GM12891 (cell line): ENCODE measurements around the gene GHR.

Experiments used
- DNase-seq: peaks from one replicate; pipeline ENCODE4 v3.0.0; 2011; ENCODE audit warnings: low spot score; ENCODE audit not compliant: insufficient read length
- FAIRE-seq: peaks from 2 replicates; lab custom pipeline; 2011; peaks lifted over from hg19 to GRCh38; lab: Jason Lieb, UNC
- PAX5 ChIP-seq: IDR thresholded peaks from 2 replicates; pipeline ENCODE4 v1.6.1; 2011; ENCODE audit warnings: low read length, moderate library complexity, mild to moderate bottlenecking; ENCODE audit not compliant: insufficient read depth, severe bottlenecking
- POLR2A ChIP-seq: IDR thresholded peaks from 2 replicates; pipeline ENCODE4 v1.6.1; 2011; ENCODE audit warnings: low read depth, low read length, control low read depth
- POLR2AphosphoS5 ChIP-seq: IDR thresholded peaks from 2 replicates; pipeline ENCODE4 v1.6.1; 2011; ENCODE audit warnings: low read depth, low read length, control low read depth
- POU2F2 ChIP-seq: IDR thresholded peaks from 2 replicates; pipeline ENCODE4 v1.6.1; 2011; ENCODE audit warnings: low read depth, mild to moderate bottlenecking, control low read depth, low read length, moderate library complexity
- SPI1 ChIP-seq: IDR thresholded peaks from 2 replicates; pipeline ENCODE4 v1.6.1; 2011; ENCODE audit warnings: low read depth, low read length, control low read depth
- TAF1 ChIP-seq: IDR thresholded peaks from 2 replicates; pipeline ENCODE4 v1.6.1; 2011; ENCODE audit warnings: low read depth, low read length, control low read depth

GHR gene

GRCh38 chr5:42632354-42632900 is 209.2 kb downstream of the GHR start:
- DNase-seq: no peak
- FAIRE-seq: no peak
- TF ChIP-seq SPI1 (no peak), POU2F2 (no peak)

- TF ChIP-seq SPI1 (no peak), POLR2AphosphoS5 (no peak), POLR2A (no peak), POU2F2 (no peak), PAX5 (no peak), TAF1 (no peak)
- FAIRE-seq (no peak), DNase-seq (no peak)
These were observed 211.3 kb downstream of the GHR start for GRCh38 chr5:42634575-42634974.

GRCh38 chr5:42636425-42636824 is 213.2 kb downstream of the GHR start:
- FAIRE-seq: no peak

GRCh38 chr5:42636946-42637345 is 213.7 kb downstream of the GHR start:
- no peak for FAIRE-seq
- TF ChIP-seq POU2F2 (no peak), SPI1 (no peak), PAX5 (no peak), POLR2AphosphoS5 (no peak), POLR2A (no peak), TAF1 (no peak)
- no peak for DNase-seq

More at GRCh38 chr5:42636425-42636824, 213.2 kb downstream of the GHR start:
- TF ChIP-seq TAF1 (no peak), SPI1 (no peak), POLR2A (no peak), POLR2AphosphoS5 (no peak), POU2F2 (no peak), PAX5 (no peak)
- no peak for DNase-seq

GRCh38 chr5:42638972-42639371 is 215.7 kb downstream of the GHR start:
- FAIRE-seq: no peak
- no peak for DNase-seq
- TF ChIP-seq POU2F2 (no peak), POLR2AphosphoS5 (no peak), POLR2A (no peak), TAF1 (no peak), SPI1 (no peak), PAX5 (no peak)

- FAIRE-seq: no peak
- no peak for DNase-seq
These were observed 217.6 kb downstream of the GHR start for GRCh38 chr5:42640835-42641234.

GRCh38 chr5:42641336-42642005 is 218.2 kb downstream of the GHR start:
- DNase-seq (no peak), FAIRE-seq (no peak)
- TF ChIP-seq POU2F2 (no peak), TAF1 (no peak), SPI1 (no peak), POLR2AphosphoS5 (no peak), POLR2A (no peak), PAX5 (no peak)

More at GRCh38 chr5:42640835-42641234, 217.6 kb downstream of the GHR start:
- TF ChIP-seq POLR2AphosphoS5 (no peak), PAX5 (no peak), TAF1 (no peak), POLR2A (no peak), POU2F2 (no peak), SPI1 (no peak)

GRCh38 chr5:42642006-42642405 is 218.8 kb downstream of the GHR start:
- FAIRE-seq: no peak
- DNase-seq: no peak
- no peak for TF ChIP-seq TAF1
- TF ChIP-seq POLR2A: no peak
- no peak for TF ChIP-seq PAX5
- no peak for TF ChIP-seq POLR2AphosphoS5
- TF ChIP-seq SPI1: no peak
- TF ChIP-seq POU2F2: no peak

GRCh38 chr5:42643360-42643759 is 220.1 kb downstream of the GHR start:
- no peak for DNase-seq
- FAIRE-seq: no peak
- TF ChIP-seq POLR2AphosphoS5: no peak
- no peak for TF ChIP-seq TAF1
- TF ChIP-seq SPI1: no peak
- TF ChIP-seq PAX5: no peak
- TF ChIP-seq POLR2A: no peak
- TF ChIP-seq POU2F2: no peak

GRCh38 chr5:42645138-42645537 is 221.9 kb downstream of the GHR start:
- TF ChIP-seq TAF1: no peak
- no peak for TF ChIP-seq POLR2A
- no peak for TF ChIP-seq POLR2AphosphoS5
- TF ChIP-seq POU2F2: no peak
- TF ChIP-seq SPI1: no peak
- no peak for TF ChIP-seq PAX5
- DNase-seq (no peak), FAIRE-seq (no peak)
